KMS-11 (cell line): ENCODE results near the gene SLC5A5.

ENCODE experiments used
- H2AFZ ChIP-seq: fragments of 200-600 bp; sonication (generic); 2 replicates; pipeline ENCODE4 v1.6.1; 2016; ENCODE audit warnings: antibody characterized with exemption, mixed run types, low read depth
- H3K27ac ChIP-seq: fragments of 200-600 bp; sonication (generic); 2 replicates; pipeline ENCODE4 v1.6.1; 2016; ENCODE audit warnings: mild to moderate bottlenecking, mixed run types
- H3K27me3 ChIP-seq: fragments of 200-600 bp; sonication (generic); 2 replicates; pipeline ENCODE4 v1.6.1; 2017; ENCODE audit warnings: mild to moderate bottlenecking, low read depth, mixed run types, moderate library complexity; ENCODE audit not compliant: insufficient read depth
- H3K36me3 ChIP-seq: fragments of 200-600 bp; sonication (generic); 2 replicates; pipeline ENCODE4 v1.6.1; 2017; ENCODE audit warnings: mild to moderate bottlenecking, mixed run types; ENCODE audit not compliant: insufficient read depth
- H3K4me1 ChIP-seq: fragments of 200-600 bp; sonication (generic); 2 replicates; pipeline ENCODE4 v1.6.1; 2016; ENCODE audit warnings: mild to moderate bottlenecking, low read depth, mixed run types; ENCODE audit not compliant: poor library complexity, severe bottlenecking
- H3K4me2 ChIP-seq: fragments of 200-600 bp; sonication (generic); 2 replicates; pipeline ENCODE4 v1.7.0; 2016; ENCODE audit warnings: mild to moderate bottlenecking, mixed run types
- H3K4me3 ChIP-seq: fragments of 200-600 bp; sonication (generic); IDR thresholded peaks from 2 replicates; pipeline ENCODE4 v1.6.1; 2017; ENCODE audit warnings: low read depth, low read length, mixed read lengths; ENCODE audit not compliant: insufficient read depth
- H3K79me2 ChIP-seq: fragments of 200-600 bp; sonication (generic); 2 replicates; pipeline ENCODE4 v1.6.1; 2016; ENCODE audit warnings: low read depth, mixed run types; ENCODE audit not compliant: insufficient read depth
- H3K9ac ChIP-seq: fragments of 200-600 bp; sonication (generic); 2 replicates; pipeline ENCODE4 v1.6.1; 2016; ENCODE audit warnings: mild to moderate bottlenecking, mixed run types
- H4K20me1 ChIP-seq: fragments of 200-600 bp; sonication (generic); 2 replicates; pipeline ENCODE4 v1.6.1; 2016; ENCODE audit warnings: mild to moderate bottlenecking, mixed run types; ENCODE audit not compliant: insufficient read depth
- CTCF ChIP-seq: fragments of 200-600 bp; sonication (generic); conservative IDR thresholded peaks from 2 replicates; pipeline ENCODE4 v1.6.1; 2017; ENCODE audit warnings: low read depth, mild to moderate bottlenecking, antibody characterized with exemption, low read length, moderate library complexity, mixed read lengths

Gene SLC5A5

GRCh38 chr19:17938092-17938845, 66.5 kb downstream of the SLC5A5 start:
- Histone ChIP-seq H3K79me2 (no peaks in the 10 kb centered on the region; the same call in 1 of the 2 replicates), H3K4me3 (no peak overlapping the region), H3K27ac (no peak overlapping the region), H4K20me1 (no peaks in the 10 kb centered on the region), H3K4me1 (no peaks in the 10 kb centered on the region), H2AFZ (no peak overlapping the region), H3K4me2 (no peak overlapping the region), H3K27me3 (no peaks in the 10 kb centered on the region), H3K36me3 (no peaks in the 10 kb centered on the region), H3K9ac (no peak overlapping the region)
- peak; percentile 83 for TF ChIP-seq CTCF

- Histone ChIP-seq H3K27me3 (0 out of 2 replicates have a peak, but pooled peaks cover 3% of the 10 kb centered on the region), H3K4me2 (no peak overlapping the region), H4K20me1 (no peaks in the 10 kb centered on the region), H3K4me3 (no peak overlapping the region), H3K27ac (no peak overlapping the region), H3K9ac (no peak overlapping the region), H3K4me1 (peaks cover 10% of the 10 kb centered on the region), H2AFZ (no peak overlapping the region), H3K79me2 (no peaks in the 10 kb centered on the region), H3K36me3 (no peaks in the 10 kb centered on the region)
- TF ChIP-seq CTCF, result no peak
These were observed 70.4 kb downstream of the SLC5A5 start for GRCh38 chr19:17942181-17942580.

DNA sequence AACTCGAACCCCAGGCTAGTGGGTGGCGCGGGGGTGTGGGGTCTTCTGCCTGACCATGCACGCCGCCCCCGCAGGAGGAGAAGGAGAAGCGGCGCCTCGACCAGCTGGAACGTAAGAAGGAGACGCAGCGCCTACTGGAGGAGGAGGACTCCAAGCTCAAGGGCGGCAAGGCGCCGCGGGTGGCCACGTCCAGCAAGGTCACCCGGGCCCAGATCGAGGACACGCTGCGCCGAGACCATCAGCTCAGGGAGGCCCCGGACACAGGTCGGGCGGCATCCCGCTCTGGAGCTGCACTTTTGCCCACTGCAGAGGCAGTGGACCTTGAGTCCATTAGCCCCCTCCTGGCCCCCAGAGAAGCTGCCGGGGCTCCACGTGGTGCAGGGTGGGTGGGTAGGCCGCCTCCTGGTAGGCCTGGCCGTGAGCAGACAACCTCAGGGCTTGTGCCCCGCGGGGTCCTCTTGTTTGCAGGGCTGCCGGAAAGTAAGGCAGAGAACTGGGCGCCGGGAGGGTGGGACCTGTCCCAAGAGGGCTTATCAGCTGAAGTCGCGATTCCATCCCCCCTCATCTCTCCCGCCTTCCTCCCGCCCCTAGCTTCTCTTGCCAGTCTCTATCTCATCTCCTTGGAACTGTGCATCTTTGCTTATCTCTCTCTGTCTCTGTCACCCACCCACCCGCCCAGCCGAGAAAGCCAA, 71.0 kb downstream of the SLC5A5 start:
- H3K36me3 ChIP-seq, result no peaks in the 10 kb centered on the region
- peaks cover 11% of the 10 kb centered on the region for H3K4me1 ChIP-seq
- H3K79me2 ChIP-seq, result no peaks in the 10 kb centered on the region
- H3K27me3 ChIP-seq, result 0 out of 2 replicates have a peak, but pooled peaks cover 3% of the 10 kb centered on the region
- no peak overlapping the region for H3K4me2 ChIP-seq
- H3K4me3 ChIP-seq, result no peak overlapping the region
- no peak for TF ChIP-seq CTCF
- no peaks in the 10 kb centered on the region for H4K20me1 ChIP-seq
- no peak overlapping the region for H3K27ac ChIP-seq
- no peak overlapping the region for H3K9ac ChIP-seq
- H2AFZ ChIP-seq, result no peak overlapping the region

DNA sequence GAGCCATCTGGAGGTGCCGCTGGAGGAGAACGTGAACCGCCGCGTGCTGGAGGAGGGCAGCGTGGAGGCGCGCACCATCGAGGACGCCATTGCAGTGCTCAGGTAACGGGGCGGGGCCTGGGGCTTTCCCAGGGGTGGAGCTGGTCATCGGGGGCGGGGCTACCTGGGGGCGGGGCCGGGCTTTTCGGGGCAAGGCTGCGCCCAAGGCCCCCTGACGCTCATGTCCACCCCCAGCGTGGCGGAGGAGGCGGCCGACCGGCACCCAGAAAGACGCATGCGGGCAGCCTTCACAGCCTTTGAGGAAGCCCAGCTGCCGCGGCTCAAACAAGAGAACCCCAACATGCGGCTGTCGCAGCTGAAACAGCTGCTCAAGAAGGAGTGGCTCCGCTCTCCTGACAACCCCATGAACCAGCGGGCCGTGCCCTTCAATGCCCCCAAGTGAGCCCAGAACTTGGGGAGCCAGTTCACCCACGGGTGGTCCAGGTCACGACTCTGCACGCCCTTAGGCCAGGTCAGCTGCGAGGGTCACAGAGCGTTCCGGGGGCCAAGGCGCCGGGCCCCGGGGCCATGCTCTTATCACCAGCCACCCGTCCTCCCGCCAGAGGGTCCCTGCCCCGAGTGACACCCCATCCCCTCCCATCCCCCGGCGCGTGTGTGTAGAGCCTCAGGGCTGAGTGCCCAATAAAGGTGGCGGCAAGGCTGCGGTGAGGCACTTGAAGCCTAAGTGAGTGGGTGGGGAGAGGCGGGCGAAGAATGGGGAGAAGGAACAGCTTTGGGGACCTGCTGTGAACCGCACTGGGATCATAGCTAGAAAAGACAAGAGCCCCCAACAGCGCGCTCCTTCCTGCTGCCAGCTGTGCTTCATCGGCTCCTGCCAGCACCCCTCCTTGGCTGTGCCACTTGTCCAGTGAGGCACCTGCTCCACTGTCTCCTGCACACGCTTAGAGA, 71.8 kb downstream of the SLC5A5 start:
- H3K27ac ChIP-seq, result no peak overlapping the region
- H3K36me3 ChIP-seq, result no peaks in the 10 kb centered on the region
- no peak overlapping the region for H3K9ac ChIP-seq
- H4K20me1 ChIP-seq, result no peaks in the 10 kb centered on the region
- no peak for TF ChIP-seq CTCF
- no peak overlapping the region for H3K4me3 ChIP-seq
- H2AFZ ChIP-seq, result no peak overlapping the region
- H3K27me3 ChIP-seq, result peaks cover 3% of the 10 kb centered on the region; the same call in 1 of the 2 replicates
- no peak overlapping the region for H3K4me2 ChIP-seq
- H3K79me2 ChIP-seq, result no peaks in the 10 kb centered on the region
- peaks cover 11% of the 10 kb centered on the region for H3K4me1 ChIP-seq
